HepG2 (cell line): Measurements from ENCODE around the gene B9D2. TPM values are rescaled to one million over a fixed set of nuclear protein-coding genes. Genes with fewer than 3 reads are reported as not detected.

Experiments used
- BRD4 ChIP-seq: sonication (generic); formaldehyde crosslinking; IDR thresholded peaks from 2 replicates; pipeline ENCODE4 v1.4.0; 2020; ENCODE audit warnings: missing genetic modification reagents
- CAMTA2 ChIP-seq: sonication (generic); formaldehyde crosslinking; IDR thresholded peaks from 2 replicates; pipeline ENCODE4 v1.4.0; 2020; ENCODE audit warnings: mild to moderate bottlenecking, missing genetic modification reagents, borderline replicate concordance
- ESRRA ChIP-seq: sonication (generic); formaldehyde crosslinking; IDR thresholded peaks from 2 replicates; pipeline ENCODE4 v1.5.1; 2020; ENCODE audit warnings: mild to moderate bottlenecking, low read depth, missing genetic modification reagents
- KDM5B ChIP-seq: sonication (generic); formaldehyde crosslinking; IDR thresholded peaks from 2 replicates; pipeline ENCODE4 v1.4.0; 2020; ENCODE audit warnings: missing genetic modification reagents, mild to moderate bottlenecking, borderline replicate concordance
- MTF2 ChIP-seq: sonication (generic); formaldehyde crosslinking; IDR thresholded peaks from 2 replicates; pipeline ENCODE4 v1.5.0; 2020; ENCODE audit warnings: missing genetic modification reagents, borderline replicate concordance
- NCOA1 ChIP-seq: sonication (generic); formaldehyde crosslinking; IDR thresholded peaks from 2 replicates; pipeline ENCODE4 v1.9.0; 2021; ENCODE audit warnings: missing genetic modification reagents
- POLR2A ChIP-seq, 2 experiments: IDR thresholded peaks; 2 replicates each; pipeline ENCODE4 v1.6.1; 2011; ENCODE audit warnings: low read depth in 2 of 2, low read length in 2 of 2, mild to moderate bottlenecking in 1 of 2, moderate library complexity in 1 of 2; ENCODE audit not compliant: insufficient read depth in 1 of 2
- SP1 ChIP-seq, 2 experiments: fragments of 450-650 bp in 1 of 2; sonication (generic) in 1 of 2; formaldehyde crosslinking in 1 of 2; IDR thresholded peaks; 2 replicates each; pipeline versions ENCODE4 v1.4.0 to v1.6.1; 2016 to 2020; ENCODE audit warnings: missing genetic modification reagents in 1 of 2
- ZNF138 ChIP-seq: sonication (generic); formaldehyde crosslinking; IDR thresholded peaks from 2 replicates; pipeline ENCODE4 v1.5.0; 2020; ENCODE audit warnings: mild to moderate bottlenecking, low read depth, missing genetic modification reagents
- ZNF224 ChIP-seq: sonication (generic); formaldehyde crosslinking; IDR thresholded peaks from 2 replicates; pipeline ENCODE4 v1.5.0; 2020; ENCODE audit warnings: mild to moderate bottlenecking, missing genetic modification reagents
- ZNF34 ChIP-seq: sonication (generic); formaldehyde crosslinking; IDR thresholded peaks from 2 replicates; pipeline ENCODE4 v1.4.0; 2020; ENCODE audit warnings: mild to moderate bottlenecking, missing genetic modification reagents, borderline replicate concordance
- ZNF672 ChIP-seq: sonication (generic); formaldehyde crosslinking; IDR thresholded peaks from 2 replicates; pipeline ENCODE4 v1.8.1; 2022; ENCODE audit warnings: missing genetic modification reagents
- polyA plus RNA-seq, 8 experiments: library from polyadenylated mRNA; depleted of rRNA in 3 of 8; stranded (reverse) in 7 of 8; unstranded in 1 of 8; fragments of >200 nt; fragmentation: Illumina TruSeq in 4 of 8; extraction: Trizol in 4 of 8; gene quantifications; 2 replicates each; pipeline versions ENCODE4 v1.2.1 to v1.2.3, GENCODE V29; 2011 to 2016; ENCODE audit warnings: low read depth in 4 of 8, missing spikeins in 1 of 8, mixed read lengths in 1 of 8; ENCODE audit not compliant: insufficient read depth in 1 of 8
- total RNA-seq, 5 experiments: library from RNA; depleted of rRNA; stranded (reverse); fragments of >200 nt; fragmentation: Illumina TruSeq; extraction: Trizol; gene quantifications; 2 replicates each; pipeline ENCODE4 v1.2.3, GENCODE V29; 2016; ENCODE audit warnings: low read depth in 1 of 5
- TF ChIP-seq, protein P1 (sequence below): fragments of 450-650 bp; IDR thresholded peaks from 2 replicates; pipeline ENCODE4 v1.6.1; 2016
- TF ChIP-seq, protein P2 (sequence below), 2 experiments: sonication (generic) in 1 of 2; formaldehyde crosslinking in 1 of 2; IDR thresholded peaks; 2 replicates each; pipeline versions ENCODE4 v1.6.1 to v1.9.0; 2014 to 2022; ENCODE audit warnings: antibody characterized with exemption in 1 of 2, borderline replicate concordance in 1 of 2, inconsistent platforms in 1 of 2, low read depth in 1 of 2, missing genetic modification reagents in 1 of 2
- TF ChIP-seq, protein P3 (sequence below): IDR thresholded peaks from 2 replicates; pipeline ENCODE4 v1.6.1; 2016; ENCODE audit warnings: mild to moderate bottlenecking
- TF ChIP-seq, protein P4 (sequence below): sonication (generic); formaldehyde crosslinking; IDR thresholded peaks from 2 replicates; pipeline ENCODE4; 2020; ENCODE audit warnings: missing genetic modification reagents, mild to moderate bottlenecking, borderline replicate concordance

The B9D2 gene
- total and polyA plus RNA-seq, 2 of the 13 experiments (the other 11 are each of a cell fraction or from before 2014, with no cell fraction given), result 3.1 to 4.4 TPM

DNA sequence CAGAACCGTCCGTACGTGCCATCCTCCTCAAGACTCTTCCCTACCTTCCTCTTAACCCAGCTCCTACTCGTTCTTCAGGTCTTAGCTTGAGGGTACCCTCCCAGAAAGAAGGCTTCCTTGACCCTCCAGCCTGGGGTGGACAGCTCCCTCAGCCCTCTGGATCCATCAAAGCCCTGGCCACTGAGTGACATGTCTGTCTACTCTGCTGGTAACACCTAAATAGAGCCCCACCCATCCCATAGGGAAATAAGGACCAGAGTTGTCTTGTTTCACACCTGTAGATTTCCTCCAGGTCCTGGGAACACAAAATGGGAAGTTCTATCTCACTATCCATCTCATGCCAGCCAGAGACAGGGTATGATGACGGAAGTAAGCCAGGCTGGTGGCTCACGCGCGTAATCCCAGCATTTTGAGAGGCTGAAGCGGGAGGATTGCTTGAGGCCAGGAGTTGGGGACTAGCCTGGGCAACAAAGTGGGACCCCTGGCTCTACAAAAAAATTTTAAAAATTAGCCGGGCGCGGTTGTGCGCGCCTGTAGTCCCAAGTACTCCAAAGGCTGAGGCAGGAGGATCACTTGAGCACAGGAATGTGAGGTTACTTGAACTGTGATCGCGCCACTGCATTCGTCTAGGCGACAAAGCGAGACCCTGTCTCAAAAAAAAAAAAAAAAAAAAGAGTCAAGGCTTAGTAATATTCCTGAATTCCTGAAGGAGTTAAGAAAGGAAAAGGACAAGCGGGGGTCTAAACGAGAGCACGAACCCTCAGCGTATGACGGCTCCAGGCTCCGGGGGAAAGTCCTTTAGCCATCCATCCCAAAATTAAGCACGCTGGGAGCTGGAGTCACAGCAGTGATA, 54.5 kb downstream of the B9D2 start (continued):
- TF ChIP-seq ESRRA (CRISPR knock-in tag) (no peak), KDM5B (CRISPR knock-in tag) (no peak), MTF2 (CRISPR knock-in tag) (no peak), NCOA1 (CRISPR knock-in tag) (no peak), BRD4 (CRISPR knock-in tag) (no peak), CAMTA2 (CRISPR knock-in tag) (no peak), ZNF224 (CRISPR knock-in tag) (no peak), SP1 (IDR thresholded peaks at IDR 0.05) (no peak), SP1 (CRISPR knock-in tag; IDR thresholded peaks at IDR 0.05) (no peak), ZNF34 (CRISPR knock-in tag) (0 out of 2 replicates have a peak, but pooled peaks have one; percentile 46), POLR2A (IDR thresholded peaks at IDR 0.05; ENCODE audit: insufficient read depth in 1 of 2, low read depth in 2 of 2, low read length in 2 of 2) (peak in 1 of 2 experiments; percentile 26; a peak in 1 of 4 replicates), ZNF138 (CRISPR knock-in tag) (no peak), ZNF672 (no peak)
- TF ChIP-seq, protein P1, sequence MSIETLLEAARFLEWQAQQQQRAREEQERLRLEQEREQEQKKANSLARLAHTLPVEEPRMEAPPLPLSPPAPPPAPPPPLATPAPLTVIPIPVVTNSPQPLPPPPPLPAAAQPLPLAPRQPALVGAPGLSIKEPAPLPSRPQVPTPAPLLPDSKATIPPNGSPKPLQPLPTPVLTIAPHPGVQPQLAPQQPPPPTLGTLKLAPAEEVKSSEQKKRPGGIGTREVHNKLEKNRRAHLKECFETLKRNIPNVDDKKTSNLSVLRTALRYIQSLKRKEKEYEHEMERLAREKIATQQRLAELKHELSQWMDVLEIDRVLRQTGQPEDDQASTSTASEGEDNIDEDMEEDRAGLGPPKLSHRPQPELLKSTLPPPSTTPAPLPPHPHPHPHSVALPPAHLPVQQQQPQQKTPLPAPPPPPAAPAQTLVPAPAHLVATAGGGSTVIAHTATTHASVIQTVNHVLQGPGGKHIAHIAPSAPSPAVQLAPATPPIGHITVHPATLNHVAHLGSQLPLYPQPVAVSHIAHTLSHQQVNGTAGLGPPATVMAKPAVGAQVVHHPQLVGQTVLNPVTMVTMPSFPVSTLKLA, result no peak
- TF ChIP-seq, protein P2, sequence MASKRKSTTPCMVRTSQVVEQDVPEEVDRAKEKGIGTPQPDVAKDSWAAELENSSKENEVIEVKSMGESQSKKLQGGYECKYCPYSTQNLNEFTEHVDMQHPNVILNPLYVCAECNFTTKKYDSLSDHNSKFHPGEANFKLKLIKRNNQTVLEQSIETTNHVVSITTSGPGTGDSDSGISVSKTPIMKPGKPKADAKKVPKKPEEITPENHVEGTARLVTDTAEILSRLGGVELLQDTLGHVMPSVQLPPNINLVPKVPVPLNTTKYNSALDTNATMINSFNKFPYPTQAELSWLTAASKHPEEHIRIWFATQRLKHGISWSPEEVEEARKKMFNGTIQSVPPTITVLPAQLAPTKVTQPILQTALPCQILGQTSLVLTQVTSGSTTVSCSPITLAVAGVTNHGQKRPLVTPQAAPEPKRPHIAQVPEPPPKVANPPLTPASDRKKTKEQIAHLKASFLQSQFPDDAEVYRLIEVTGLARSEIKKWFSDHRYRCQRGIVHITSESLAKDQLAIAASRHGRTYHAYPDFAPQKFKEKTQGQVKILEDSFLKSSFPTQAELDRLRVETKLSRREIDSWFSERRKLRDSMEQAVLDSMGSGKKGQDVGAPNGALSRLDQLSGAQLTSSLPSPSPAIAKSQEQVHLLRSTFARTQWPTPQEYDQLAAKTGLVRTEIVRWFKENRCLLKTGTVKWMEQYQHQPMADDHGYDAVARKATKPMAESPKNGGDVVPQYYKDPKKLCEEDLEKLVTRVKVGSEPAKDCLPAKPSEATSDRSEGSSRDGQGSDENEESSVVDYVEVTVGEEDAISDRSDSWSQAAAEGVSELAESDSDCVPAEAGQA (IDR thresholded peaks at IDR 0.05; ENCODE audit: low read depth), result no peak
- TF ChIP-seq, protein P2 (CRISPR knock-in tag; IDR thresholded peaks at IDR 0.05; ENCODE audit: borderline replicate concordance), result no peak
- TF ChIP-seq, protein P3, sequence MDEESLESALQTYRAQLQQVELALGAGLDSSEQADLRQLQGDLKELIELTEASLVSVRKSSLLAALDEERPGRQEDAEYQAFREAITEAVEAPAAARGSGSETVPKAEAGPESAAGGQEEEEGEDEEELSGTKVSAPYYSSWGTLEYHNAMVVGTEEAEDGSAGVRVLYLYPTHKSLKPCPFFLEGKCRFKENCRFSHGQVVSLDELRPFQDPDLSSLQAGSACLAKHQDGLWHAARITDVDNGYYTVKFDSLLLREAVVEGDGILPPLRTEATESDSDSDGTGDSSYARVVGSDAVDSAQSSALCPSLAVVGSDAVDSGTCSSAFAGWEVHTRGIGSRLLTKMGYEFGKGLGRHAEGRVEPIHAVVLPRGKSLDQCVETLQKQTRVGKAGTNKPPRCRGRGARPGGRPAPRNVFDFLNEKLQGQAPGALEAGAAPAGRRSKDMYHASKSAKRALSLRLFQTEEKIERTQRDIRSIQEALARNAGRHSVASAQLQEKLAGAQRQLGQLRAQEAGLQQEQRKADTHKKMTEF (CRISPR knock-in tag), result no peak
- TF ChIP-seq, protein P4, sequence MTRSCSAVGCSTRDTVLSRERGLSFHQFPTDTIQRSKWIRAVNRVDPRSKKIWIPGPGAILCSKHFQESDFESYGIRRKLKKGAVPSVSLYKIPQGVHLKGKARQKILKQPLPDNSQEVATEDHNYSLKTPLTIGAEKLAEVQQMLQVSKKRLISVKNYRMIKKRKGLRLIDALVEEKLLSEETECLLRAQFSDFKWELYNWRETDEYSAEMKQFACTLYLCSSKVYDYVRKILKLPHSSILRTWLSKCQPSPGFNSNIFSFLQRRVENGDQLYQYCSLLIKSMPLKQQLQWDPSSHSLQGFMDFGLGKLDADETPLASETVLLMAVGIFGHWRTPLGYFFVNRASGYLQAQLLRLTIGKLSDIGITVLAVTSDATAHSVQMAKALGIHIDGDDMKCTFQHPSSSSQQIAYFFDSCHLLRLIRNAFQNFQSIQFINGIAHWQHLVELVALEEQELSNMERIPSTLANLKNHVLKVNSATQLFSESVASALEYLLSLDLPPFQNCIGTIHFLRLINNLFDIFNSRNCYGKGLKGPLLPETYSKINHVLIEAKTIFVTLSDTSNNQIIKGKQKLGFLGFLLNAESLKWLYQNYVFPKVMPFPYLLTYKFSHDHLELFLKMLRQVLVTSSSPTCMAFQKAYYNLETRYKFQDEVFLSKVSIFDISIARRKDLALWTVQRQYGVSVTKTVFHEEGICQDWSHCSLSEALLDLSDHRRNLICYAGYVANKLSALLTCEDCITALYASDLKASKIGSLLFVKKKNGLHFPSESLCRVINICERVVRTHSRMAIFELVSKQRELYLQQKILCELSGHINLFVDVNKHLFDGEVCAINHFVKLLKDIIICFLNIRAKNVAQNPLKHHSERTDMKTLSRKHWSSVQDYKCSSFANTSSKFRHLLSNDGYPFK (CRISPR knock-in tag), result no peak
